DND-41 (cell line): ENCODE measurements around the gene BEND6.

Experiments
- ATAC-seq: fragments of 200-7000 bp; cut with Tn5 transposase; 3 replicates; pipeline ENCODE4 v1.9.1; 2021; ENCODE audit warnings: low read depth; ENCODE audit not compliant: insufficient read depth
- DNase-seq: peaks from one replicate; pipeline ENCODE4 v3.0.0-alpha.2; 2020
- H2AFZ ChIP-seq: 2 replicates; pipeline ENCODE4 v1.6.0; 2012; ENCODE audit warnings: low read depth, low read length
- H3K27ac ChIP-seq: 2 replicates; pipeline ENCODE4 v1.5.1; 2012; ENCODE audit warnings: low read length, inconsistent platforms
- H3K27me3 ChIP-seq: fragments of 200-600 bp; sonication (generic); 2 replicates; pipeline ENCODE4 v1.6.0; 2012; ENCODE audit warnings: low read length, mild to moderate bottlenecking, inconsistent platforms; ENCODE audit not compliant: insufficient read depth, poor library complexity
- H3K36me3 ChIP-seq: 2 replicates; pipeline ENCODE4 v1.5.1; 2012; ENCODE audit warnings: low read length, inconsistent platforms; ENCODE audit not compliant: insufficient read depth
- H3K4me1 ChIP-seq: 2 replicates; pipeline ENCODE4 v1.5.1; 2012; ENCODE audit warnings: mild to moderate bottlenecking, low read length; ENCODE audit not compliant: insufficient read depth
- H3K4me2 ChIP-seq: 2 replicates; pipeline ENCODE4 v1.6.0; 2012; ENCODE audit warnings: mild to moderate bottlenecking, moderate library complexity, low read length, inconsistent platforms; ENCODE audit not compliant: insufficient read depth
- H3K4me3 ChIP-seq, 2 experiments: fragments of 200-600 bp in 1 of 2; shearing (Covaris generic) in 1 of 2; 2 replicates each; pipeline ENCODE4 v1.5.1; 2012 to 2016; ENCODE audit warnings: inconsistent platforms in 2 of 2, low read length in 2 of 2, mild to moderate bottlenecking in 2 of 2, low read depth in 1 of 2, moderate library complexity in 1 of 2
- H3K79me2 ChIP-seq: 2 replicates; pipeline ENCODE4 v1.6.0; 2012; ENCODE audit warnings: low read length, inconsistent platforms; ENCODE audit not compliant: insufficient read depth
- H3K9ac ChIP-seq: 2 replicates; pipeline ENCODE4 v1.6.0; 2012; ENCODE audit warnings: low read depth, mild to moderate bottlenecking, inconsistent platforms, low read length, moderate library complexity
- H3K9me3 ChIP-seq: 2 replicates; pipeline ENCODE4 v1.5.1; 2012; ENCODE audit warnings: low read length, moderate library complexity, mild to moderate bottlenecking, inconsistent platforms; ENCODE audit not compliant: insufficient read depth, severe bottlenecking
- H4K20me1 ChIP-seq: 2 replicates; pipeline ENCODE4 v1.6.0; 2012; ENCODE audit warnings: low read length; ENCODE audit not compliant: insufficient read depth
- EZH2 ChIP-seq: IDR thresholded peaks from 3 replicates; pipeline ENCODE4 v1.6.1; 2012; ENCODE audit warnings: borderline replicate concordance, low read depth, mild to moderate bottlenecking, moderate library complexity, low read length, inconsistent platforms; ENCODE audit not compliant: severe bottlenecking
- TF ChIP-seq, protein P1 (sequence below): IDR thresholded peaks from 2 replicates; pipeline ENCODE4 v1.5.1; 2012; ENCODE audit warnings: borderline replicate concordance, low read length, moderate library complexity, mild to moderate bottlenecking; ENCODE audit not compliant: poor library complexity, severe bottlenecking; ENCODE audit errors: extremely low read depth

Gene BEND6

GRCh38 chr6:56922645-56923044, 32.3 kb upstream of the BEND6 start:
- no peaks in the 10 kb centered on the region for H3K79me2 ChIP-seq

GRCh38 chr6:56923565-56923964, 31.3 kb upstream of the BEND6 start:
- Histone ChIP-seq H2AFZ (no peak overlapping the region), H3K27me3 (peaks cover 7% of the 10 kb centered on the region), H3K4me2 (no peak overlapping the region), H3K9ac (no peak overlapping the region), H3K9me3 (no peaks in the 10 kb centered on the region), H4K20me1 (no peaks in the 10 kb centered on the region), H3K79me2 (no peaks in the 10 kb centered on the region), H3K36me3 (no peaks in the 10 kb centered on the region), H3K4me1 (no peaks in the 10 kb centered on the region), H3K4me3 (no peak overlapping the region), H3K27ac (no peak overlapping the region)
- no peak for TF ChIP-seq EZH2
- TF ChIP-seq, protein P1, sequence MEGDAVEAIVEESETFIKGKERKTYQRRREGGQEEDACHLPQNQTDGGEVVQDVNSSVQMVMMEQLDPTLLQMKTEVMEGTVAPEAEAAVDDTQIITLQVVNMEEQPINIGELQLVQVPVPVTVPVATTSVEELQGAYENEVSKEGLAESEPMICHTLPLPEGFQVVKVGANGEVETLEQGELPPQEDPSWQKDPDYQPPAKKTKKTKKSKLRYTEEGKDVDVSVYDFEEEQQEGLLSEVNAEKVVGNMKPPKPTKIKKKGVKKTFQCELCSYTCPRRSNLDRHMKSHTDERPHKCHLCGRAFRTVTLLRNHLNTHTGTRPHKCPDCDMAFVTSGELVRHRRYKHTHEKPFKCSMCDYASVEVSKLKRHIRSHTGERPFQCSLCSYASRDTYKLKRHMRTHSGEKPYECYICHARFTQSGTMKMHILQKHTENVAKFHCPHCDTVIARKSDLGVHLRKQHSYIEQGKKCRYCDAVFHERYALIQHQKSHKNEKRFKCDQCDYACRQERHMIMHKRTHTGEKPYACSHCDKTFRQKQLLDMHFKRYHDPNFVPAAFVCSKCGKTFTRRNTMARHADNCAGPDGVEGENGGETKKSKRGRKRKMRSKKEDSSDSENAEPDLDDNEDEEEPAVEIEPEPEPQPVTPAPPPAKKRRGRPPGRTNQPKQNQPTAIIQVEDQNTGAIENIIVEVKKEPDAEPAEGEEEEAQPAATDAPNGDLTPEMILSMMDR: no peak
- DNase-seq: no peak
- ATAC-seq: no peak

More at GRCh38 chr6:56922645-56923044, 32.3 kb upstream of the BEND6 start:
- Histone ChIP-seq H3K27ac (no peak overlapping the region), H2AFZ (no peak overlapping the region), H3K27me3 (peaks cover 4% of the 10 kb centered on the region), H3K36me3 (no peaks in the 10 kb centered on the region), H3K4me1 (no peaks in the 10 kb centered on the region), H4K20me1 (no peaks in the 10 kb centered on the region), H3K4me2 (no peak overlapping the region), H3K9me3 (no peaks in the 10 kb centered on the region), H3K9ac (no peak overlapping the region), H3K4me3 (no peak overlapping the region)
- TF ChIP-seq, protein P1: no peak
- TF ChIP-seq EZH2: no peak
- ATAC-seq: no peak
- no peak for DNase-seq

DNA sequence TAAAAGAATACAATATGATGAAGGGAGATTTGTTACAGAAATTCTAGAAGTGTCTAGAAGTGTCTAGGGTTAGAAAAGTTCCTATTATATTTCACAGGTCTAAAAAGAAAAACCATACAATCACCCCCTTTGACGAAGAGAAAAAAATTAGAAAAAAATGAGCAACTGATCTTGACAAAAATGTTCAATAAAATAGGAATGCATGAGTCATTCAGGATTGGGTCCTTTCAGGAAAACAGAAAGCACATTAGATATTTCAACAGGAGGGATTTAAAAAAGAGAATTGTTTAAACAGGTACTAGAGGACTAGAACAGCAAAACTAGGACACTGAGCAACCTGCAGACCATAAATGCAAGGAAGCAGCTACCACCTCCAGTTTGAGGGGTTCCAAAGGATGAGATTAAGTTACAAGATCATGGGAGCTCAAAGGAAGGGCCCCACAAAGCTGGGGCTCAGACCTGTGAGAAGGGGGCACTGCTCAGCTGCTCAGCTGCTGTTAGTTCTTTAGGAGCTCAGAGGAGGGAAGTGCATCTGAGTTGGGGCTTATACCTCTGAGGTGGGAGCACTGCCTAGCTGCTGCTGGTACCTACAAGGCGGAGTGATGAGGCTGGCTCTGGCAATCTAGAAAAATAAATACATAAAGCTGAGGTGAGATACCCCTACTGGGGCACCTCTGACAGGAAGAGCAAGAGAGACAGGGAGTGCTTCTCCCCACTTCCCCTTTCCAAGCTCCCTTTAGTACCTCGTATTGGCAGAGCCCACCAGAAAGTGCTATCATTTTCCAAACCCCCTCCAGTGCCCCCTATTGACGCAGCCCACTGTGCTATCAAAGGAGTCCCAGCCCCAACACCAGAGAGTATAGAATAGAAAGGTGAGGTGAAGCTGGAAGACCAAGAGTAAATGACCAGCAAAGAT, 27.1 kb upstream of the BEND6 start:
- H2AFZ ChIP-seq: no peak overlapping the region
- no peaks in the 10 kb centered on the region for H3K36me3 ChIP-seq
- no peak for TF ChIP-seq EZH2
- TF ChIP-seq, protein P1: no peak
- H3K27ac ChIP-seq: no peak overlapping the region
- no peak overlapping the region for H3K4me2 ChIP-seq
- DNase-seq (no peak), ATAC-seq (no peak)
- no peaks in the 10 kb centered on the region for H3K9me3 ChIP-seq
- H3K9ac ChIP-seq: no peak overlapping the region
- H3K79me2 ChIP-seq: no peaks in the 10 kb centered on the region
- H3K27me3 ChIP-seq: peaks cover 11% of the 10 kb centered on the region
- H3K4me3 ChIP-seq: no peak overlapping the region
- no peaks in the 10 kb centered on the region for H4K20me1 ChIP-seq
- H3K4me1 ChIP-seq: no peaks in the 10 kb centered on the region
